DOHH2 (cell line): ENCODE data around the gene TRAP1.

Experiments
- CTCF ChIP-seq: fragments of 200-600 bp; sonication (generic); IDR thresholded peaks from one replicate; pipeline ENCODE4 v1.5.1; 2014; ENCODE audit warnings: antibody characterized with exemption, mild to moderate bottlenecking, low read depth, low read length; ENCODE audit not compliant: poor library complexity, severe bottlenecking
- EZH2phosphoT487 ChIP-seq: fragments of 200-600 bp; sonication (generic); IDR thresholded peaks from 2 replicates; pipeline ENCODE4 v1.6.1; 2017; ENCODE audit warnings: borderline replicate concordance, mild to moderate bottlenecking, antibody characterized with exemption, low read length, moderate library complexity, mixed read lengths

GRCh38 chr16:3646348-3646920, 70.9 kb downstream of the TRAP1 start:
- TF ChIP-seq CTCF (no peak), EZH2phosphoT487 (no peak)
